C1 segment of cervical spinal cord (tissue), 14 donors: ENCODE results near the gene EFCC1.

Experiments
- DNase-seq, 14 donors: peaks; one replicate each; lab custom pipeline; 2025; lab: John Stamatoyannopoulos, UW

EFCC1 gene

GRCh38 chr3:129001101-129001805 is at the start of gene EFCC1:
TSS of gene EFCC1 (plus strand) at chr3:129001304. CDS start at chr3:129001629, 325 bp downstream.
- no peak for DNase-seq

GRCh38 chr3:128956440-128956839 is 44.7 kb upstream of the EFCC1 start:
- no peak for DNase-seq

- no peak for DNase-seq
Measured at GRCh38 chr3:128965280-128965679, 35.8 kb upstream of the EFCC1 start.

GRCh38 chr3:128965818-128966217 is 35.3 kb upstream of the EFCC1 start:
- DNase-seq, result no peak

GRCh38 chr3:128967748-128968355 is 33.3 kb upstream of the EFCC1 start:
- DNase-seq, result no peak

GRCh38 chr3:128969993-128970739 is 30.9 kb upstream of the EFCC1 start:
- DNase-seq, result peak in 3 of 14 donors; percentile 8 to 32 (median 14)

- no peak for DNase-seq
Measured at GRCh38 chr3:128970740-128971047, 30.4 kb upstream of the EFCC1 start.

GRCh38 chr3:128971421-128972100 is 29.5 kb upstream of the EFCC1 start:
- no peak for DNase-seq

GRCh38 chr3:128973988-128974564 is 27.0 kb upstream of the EFCC1 start:
- DNase-seq, result no peak

GRCh38 chr3:128975276-128975675 is 25.8 kb upstream of the EFCC1 start:
- no peak for DNase-seq

- DNase-seq, result no peak
Measured at GRCh38 chr3:128983293-128984069, 17.6 kb upstream of the EFCC1 start.

- DNase-seq, result no peak
Measured at GRCh38 chr3:128984596-128984995, 16.5 kb upstream of the EFCC1 start.

- DNase-seq, result no peak
Measured at GRCh38 chr3:128987302-128988100, 13.6 kb upstream of the EFCC1 start.

GRCh38 chr3:128988286-128988685 is 12.8 kb upstream of the EFCC1 start:
- DNase-seq, result no peak

- no peak for DNase-seq
Measured at GRCh38 chr3:128991355-128991895, 9.7 kb upstream of the EFCC1 start.

- DNase-seq, result peak in 1 of 14 donors; percentile 37
Measured at GRCh38 chr3:128992926-128993460, 8.1 kb upstream of the EFCC1 start.

- DNase-seq, result peak in 11 of 14 donors; percentile 15 to 89 (median 31)
Measured at GRCh38 chr3:128993461-128994172, 7.5 kb upstream of the EFCC1 start, which contains the start of gene CFAP92. TSS of gene CFAP92 (minus strand) at chr3:128994076. CDS start at chr3:128993304, 772 bp downstream.

- DNase-seq, result no peak
Measured at GRCh38 chr3:128994173-128994512, 7.0 kb upstream of the EFCC1 start.
